ENCODE measurements around the gene KIF26A.

Gene KIF26A

DNA sequence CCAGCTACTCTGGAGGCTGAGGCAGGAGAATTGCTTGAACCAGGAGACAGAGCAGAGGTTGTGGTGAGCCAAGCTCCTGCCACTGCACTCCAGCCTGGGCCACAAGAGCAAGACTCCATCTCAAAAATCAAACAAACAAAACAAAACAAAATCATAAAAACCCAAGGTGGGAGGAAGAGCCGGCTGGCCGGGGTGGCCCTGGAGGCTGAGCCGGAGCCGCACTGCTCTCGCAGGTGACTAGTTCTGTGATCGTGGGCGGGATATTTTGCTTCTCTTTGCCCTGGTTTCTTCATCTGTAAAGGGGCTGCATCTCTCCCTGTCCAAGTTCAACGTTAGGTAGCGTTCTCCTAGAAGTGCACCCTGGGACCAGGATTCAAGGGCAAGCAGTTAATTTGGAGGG, 73.4 kb downstream of the KIF26A start:
- no peak for DNase-seq

- no peak for DNase-seq
Observed at GRCh38 chr14:104212206-104213095, 74.1 kb downstream of the KIF26A start.

GRCh38 chr14:104213301-104214034, 75.1 kb downstream of the KIF26A start:
- no peak for DNase-seq

GRCh38 chr14:104214431-104215218, 76.2 kb downstream of the KIF26A start:
- DNase-seq, result no peak

DNA sequence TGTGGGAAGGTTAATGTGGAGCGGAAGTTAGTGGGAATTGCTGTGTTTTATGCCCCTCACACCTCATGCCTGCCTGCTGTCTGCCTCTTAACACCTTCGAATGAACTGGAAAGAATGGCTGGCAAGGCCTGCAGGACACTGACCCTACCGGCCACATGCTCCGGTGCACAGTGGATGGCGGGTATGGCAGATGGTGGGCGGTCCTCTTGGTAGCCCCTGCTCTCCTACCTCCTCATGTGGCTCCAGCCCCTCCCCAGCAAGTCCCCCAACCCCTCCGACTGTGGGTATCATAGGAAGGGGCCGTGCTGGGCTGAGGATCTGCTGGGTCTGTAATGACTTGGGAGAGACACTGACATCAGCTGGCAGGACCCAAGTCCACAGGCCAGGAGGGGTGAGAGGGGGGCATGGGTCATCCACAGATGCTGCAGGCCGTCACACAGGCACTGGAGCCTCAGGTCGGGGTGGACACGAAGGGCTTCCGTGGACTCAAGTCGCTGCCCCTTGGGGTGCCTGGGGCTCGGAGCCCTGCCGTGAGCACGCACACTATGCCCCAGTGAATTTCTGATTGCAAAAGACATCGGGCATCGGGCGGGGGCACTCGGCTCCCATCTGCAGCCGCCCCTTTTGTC, 77.4 kb downstream of the KIF26A start:
- DNase-seq, result no peak

GRCh38 chr14:104216457-104216856, 78.1 kb downstream of the KIF26A start:
- DNase-seq, result no peak

- DNase-seq, result no peak
Observed at GRCh38 chr14:104217486-104218360, 79.3 kb downstream of the KIF26A start.

- DNase-seq, result no peak
Observed at GRCh38 chr14:104218361-104219180, 80.2 kb downstream of the KIF26A start.

DNA sequence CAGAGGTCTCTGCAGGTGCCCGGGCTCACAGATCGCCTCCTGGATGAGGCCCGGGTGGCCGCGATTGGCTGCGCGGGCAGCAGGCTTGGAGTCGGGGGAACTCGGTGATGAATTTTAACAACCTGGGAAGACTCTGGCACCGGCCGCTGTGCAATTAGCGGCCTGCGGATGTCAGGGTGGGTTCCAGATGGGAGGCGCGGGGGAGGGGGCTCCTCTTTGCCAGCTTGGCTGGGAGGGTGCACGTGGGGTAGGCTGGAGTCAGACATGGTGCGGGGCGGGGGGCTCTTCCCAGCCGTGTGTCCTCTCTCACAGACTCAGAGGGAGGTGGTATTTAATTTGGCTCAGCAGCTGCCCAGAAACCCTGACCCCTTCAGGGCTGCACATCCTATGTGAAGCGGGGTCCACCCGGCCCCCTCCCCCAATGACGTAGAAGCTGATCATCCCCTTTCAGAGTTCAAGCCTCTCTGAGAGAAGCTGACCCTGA, 81.4 kb downstream of the KIF26A start:
- DNase-seq, result no peak

DNA sequence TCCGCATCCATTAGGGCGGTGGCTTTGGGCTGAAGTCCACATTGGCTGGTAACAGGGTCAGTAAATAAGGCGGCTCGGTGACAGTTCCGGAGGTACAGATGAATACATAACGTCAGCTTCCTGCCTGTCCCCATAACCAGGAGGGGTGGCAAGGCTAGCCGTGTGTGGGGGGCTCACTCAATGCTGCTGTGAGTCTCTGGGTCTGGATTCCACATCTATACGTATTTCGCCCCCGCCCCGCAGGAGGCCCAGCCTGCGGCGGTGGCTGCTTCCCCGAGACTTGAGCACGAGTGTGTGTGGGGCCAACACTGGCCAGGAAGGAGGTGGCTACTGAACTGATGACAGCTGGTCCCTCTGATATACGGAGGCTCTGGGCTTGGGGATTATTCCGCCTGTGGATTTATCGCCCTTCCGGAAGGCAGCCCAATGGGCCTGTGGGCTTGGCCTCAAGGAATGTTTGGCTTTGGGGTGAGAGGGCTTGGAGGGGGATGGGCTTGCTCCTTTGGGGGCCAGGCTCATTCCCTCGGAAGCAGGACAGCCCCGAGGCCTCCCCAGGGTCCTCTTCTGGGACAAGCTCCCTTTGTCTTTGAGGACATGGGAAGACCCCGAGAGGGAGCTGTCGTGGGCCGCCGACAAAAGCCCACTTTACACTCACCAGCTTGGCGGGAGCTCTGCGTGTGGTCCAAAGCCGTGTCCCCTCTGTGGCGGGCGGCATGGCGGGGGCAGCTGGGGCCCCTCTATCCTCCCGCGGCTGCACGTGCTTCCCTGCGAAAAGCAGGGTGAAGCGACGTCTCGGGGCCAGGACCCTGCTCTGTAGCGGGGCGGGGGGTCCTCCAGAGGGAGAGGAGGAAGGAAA, 82.1 kb downstream of the KIF26A start:
- DNase-seq, result no peak

- no peak for DNase-seq
Observed at GRCh38 chr14:104221071-104221625, 82.8 kb downstream of the KIF26A start.

GRCh38 chr14:104221636-104222369, 83.4 kb downstream of the KIF26A start:
- no peak for DNase-seq

- DNase-seq, result no peak
Observed at GRCh38 chr14:104222396-104223036, 84.1 kb downstream of the KIF26A start.

GRCh38 chr14:104223101-104224041, 85.0 kb downstream of the KIF26A start:
- DNase-seq, result no peak

- DNase-seq, result no peak
Observed at GRCh38 chr14:104224131-104224505, 85.7 kb downstream of the KIF26A start.

DNA sequence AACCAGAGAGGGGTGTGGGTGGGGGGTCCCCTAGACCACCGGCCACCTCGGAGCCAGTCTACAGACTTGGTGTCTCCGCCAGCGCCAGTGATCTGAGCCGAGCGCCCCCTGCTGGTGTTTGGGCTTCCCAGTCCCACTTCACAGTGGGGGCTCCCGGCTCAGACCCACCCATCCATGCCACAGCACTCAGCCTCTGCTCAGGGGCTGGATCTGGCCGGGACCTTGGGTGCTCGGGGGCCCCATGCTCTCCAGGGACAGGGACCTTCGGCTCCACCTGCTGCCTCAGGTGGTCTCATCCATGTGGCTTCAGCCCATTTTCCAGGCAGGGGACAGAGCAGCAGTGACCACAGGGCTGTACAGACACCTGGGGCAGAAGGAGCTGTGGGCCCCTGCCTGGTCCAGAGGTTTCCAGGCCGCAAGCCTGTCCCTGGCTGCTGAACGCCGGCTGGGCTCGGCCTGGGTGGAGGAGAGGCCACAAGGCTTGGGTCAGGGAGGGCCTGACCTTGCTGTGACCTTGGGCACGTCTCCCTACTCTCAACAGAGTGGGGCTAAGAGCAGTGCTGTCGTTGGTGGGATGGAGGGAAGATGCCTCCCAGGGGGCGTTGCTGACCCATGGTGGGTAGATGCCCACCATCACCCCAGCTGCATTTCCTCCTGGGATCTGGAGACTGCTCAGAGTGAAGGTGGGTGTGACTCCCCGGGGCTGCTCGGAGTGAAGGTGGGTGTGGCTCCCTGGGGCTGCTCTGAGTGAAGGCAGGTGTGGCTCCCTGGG, 86.3 kb downstream of the KIF26A start:
- DNase-seq, result peak; percentile 76
